GM10248 (cell line): ENCODE measurements around the gene PCDHGA11.
"Not testable (repeated sequence)": the region's sequence is repeated elsewhere in the genome, so short reads cannot be mapped to it uniquely, and the experiment has no call there.

ENCODE experiments used
- CTCF ChIA-PET: fragments of 300-600 bp; sonication (Branson Sonifier 250); formaldehyde crosslinking; extraction: SDS; loops from one replicate; lab custom pipeline; 2021; ENCODE audit warnings: antibody characterized with exemption; lab: Yijun Ruan, JAX
- POLR2A ChIA-PET: fragments of 350-650 bp; sonication (Branson Sonifier 250); formaldehyde crosslinking; extraction: SDS; loops from one replicate; lab custom pipeline; 2020; ENCODE audit warnings: antibody characterized with exemption; lab: Yijun Ruan, JAX
- DNase-seq: peaks from one replicate; pipeline ENCODE4 v3.0.0; 2012; ENCODE audit errors: extremely low spot score
- CTCF ChIP-seq: IDR thresholded peaks from 2 replicates; pipeline ENCODE4 v1.5.1; 2012; ENCODE audit warnings: mild to moderate bottlenecking, low read depth; ENCODE audit errors: extremely low read depth, missing control alignments, control extremely low read depth

PCDHGA11 gene

GRCh38 chr5:141420855-141421488 is at the start of gene PCDHGA11:
PCDHGA11 (plus strand) TSS chr5:141421051; CDS start chr5:141421228, 177 bp downstream.
- peak; percentile 69 for DNase-seq
- TF ChIP-seq CTCF = peak; percentile 71
- POLR2A ChIA-PET = no interaction called here
- CTCF ChIA-PET = interaction anchor here (0.7 to 12.7 kb wide), 43 partner anchors 8 to 634 kb away, joined by 3 to 174 read pairs (median 5); partner anchors contain the start of genes DIAPH1, HDAC3, PCDHA1 and PCDHGA1

GRCh38 chr5:141371572-141372475 is 49.0 kb upstream of the PCDHGA11 start:
- no peak for TF ChIP-seq CTCF
- CTCF ChIA-PET = interaction anchor here (0.9 to 2.7 kb wide), 6 partner anchors 10 to 186 kb away, joined by 3 to 8 read pairs (median 4); partner anchors contain the start of genes PCDHGA10, PCDHGA11, PCDHGA2 and PCDHGC3
- POLR2A ChIA-PET = no interaction called here
- DNase-seq = no peak

GRCh38 chr5:141373673-141374317 is 47.1 kb upstream of the PCDHGA11 start, which contains the start of gene PCDHGA6:
PCDHGA6 (plus strand) TSS chr5:141373891; CDS start chr5:141374084, 193 bp downstream.
- ChIA-PET POLR2A (no interaction called here), CTCF (interaction anchor here (1.1 to 1.8 kb wide), 3 partner anchors 21 to 39 kb away, joined by 3 to 6 read pairs (median 4); partner anchors contain the start of gene PCDHGA10)
- DNase-seq = no peak
- peak; percentile 32 for TF ChIP-seq CTCF

GRCh38 chr5:141374627-141375026 is 46.2 kb upstream of the PCDHGA11 start:
- CTCF ChIA-PET = interaction anchor here (1.0 to 1.8 kb wide), 4 partner anchors 10 to 39 kb away, joined by 3 to 6 read pairs (median 4); partner anchors contain the start of genes PCDHGA10 and PCDHGA5
- POLR2A ChIA-PET = no interaction called here
- no peak for TF ChIP-seq CTCF
- DNase-seq = no peak

GRCh38 chr5:141375444-141376155 is 45.3 kb upstream of the PCDHGA11 start:
- DNase-seq, POLR2A ChIA-PET: not testable (repeated sequence)
- CTCF ChIA-PET = interaction anchor here (1.0 kb wide), 1 partner anchor 11 kb away, joined by 3 read pairs; the partner anchor contains the start of gene PCDHGA5
